GM18873 (cell line): ENCODE results near the gene MIF.
"Not testable (repeated sequence)": the region's sequence is repeated elsewhere in the genome, so short reads cannot be mapped to it uniquely, and the experiment has no call there.

Source experiments
- ATAC-seq: cut with Tn5 transposase; IDR thresholded peaks from one replicate; pipeline ENCODE4 v1.9.1; 2021; ENCODE audit warnings: mild to moderate bottlenecking, moderate library complexity, moderate number of reproducible peaks; ENCODE audit not compliant: unreplicated experiment, low FRiP score

MIF gene

GRCh38 chr22:23899042-23899745 is 5.0 kb downstream of the MIF start:
- ATAC-seq, result no peak

GRCh38 chr22:23900227-23900626 is 6.0 kb downstream of the MIF start:
- ATAC-seq, result not testable (repeated sequence)

GRCh38 chr22:23901600-23901999 is 7.4 kb downstream of the MIF start:
- ATAC-seq, result no peak

- no peak for ATAC-seq
Measured at GRCh38 chr22:23903328-23903971, 9.3 kb downstream of the MIF start.

GRCh38 chr22:23904573-23905254 is 10.5 kb downstream of the MIF start:
- no peak for ATAC-seq

GRCh38 chr22:23906641-23907040 is 12.5 kb downstream of the MIF start:
- ATAC-seq, result no peak

GRCh38 chr22:23907423-23907822 is 13.2 kb downstream of the MIF start:
- ATAC-seq, result not testable (repeated sequence)

DNA sequence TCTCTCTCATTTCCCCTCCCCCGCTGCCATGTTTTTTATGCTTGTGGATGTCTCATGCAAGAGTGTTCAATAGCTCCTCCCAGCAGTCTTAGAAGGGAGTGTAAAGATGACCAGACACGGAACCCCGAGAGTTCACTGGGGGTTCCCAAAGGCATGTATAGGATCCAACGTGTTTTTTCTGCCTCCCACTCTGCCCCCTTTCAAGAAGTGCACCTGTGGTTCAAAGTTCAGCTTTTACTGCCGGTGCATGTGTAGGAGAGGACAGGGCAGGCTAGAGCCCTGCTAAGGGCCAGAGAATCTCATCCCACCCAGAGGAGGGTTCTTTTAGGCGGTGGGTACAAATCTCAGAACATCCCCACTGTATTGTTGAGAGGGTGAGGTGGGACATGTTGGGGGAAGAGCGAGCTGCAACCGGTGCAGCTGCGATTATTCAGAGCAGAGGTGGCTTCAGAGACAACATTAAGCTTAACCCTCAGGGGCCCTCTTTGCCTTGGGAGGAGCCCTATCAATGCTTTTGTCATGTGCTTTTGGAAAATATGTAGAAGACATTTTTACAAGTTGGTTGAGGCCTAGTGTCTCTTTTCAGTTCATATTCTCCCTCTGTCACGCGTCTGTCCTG is 14.5 kb downstream of the MIF start:
- no peak for ATAC-seq

DNA sequence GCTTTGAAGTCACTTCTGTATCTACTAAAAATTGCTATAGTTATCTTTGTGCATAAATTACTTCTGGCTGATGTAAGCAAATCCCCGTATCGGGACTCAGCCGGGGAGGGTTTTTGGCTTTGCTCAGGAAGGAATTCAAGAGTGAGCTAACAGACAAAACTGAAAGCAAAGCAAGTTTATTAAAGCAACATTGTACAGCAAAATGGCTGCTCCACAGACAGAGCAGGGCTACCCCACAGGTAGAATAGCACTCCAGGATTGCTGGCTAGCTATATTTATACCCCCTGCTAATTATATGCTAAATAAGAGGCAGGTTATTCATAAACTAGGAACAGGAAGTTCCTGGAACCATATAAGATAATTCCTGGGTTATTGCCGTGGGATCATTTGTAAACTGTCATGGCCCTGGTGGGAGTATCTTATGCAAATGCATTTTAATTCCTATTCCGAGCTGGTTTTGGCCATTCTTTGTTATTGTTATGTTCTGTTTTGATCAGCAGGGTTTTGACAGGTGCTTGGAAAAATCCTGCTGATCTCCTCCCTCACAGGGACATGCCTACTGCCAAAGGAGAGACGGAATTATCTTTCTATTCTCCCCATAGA is 15.2 kb downstream of the MIF start:
- no peak for ATAC-seq

DNA sequence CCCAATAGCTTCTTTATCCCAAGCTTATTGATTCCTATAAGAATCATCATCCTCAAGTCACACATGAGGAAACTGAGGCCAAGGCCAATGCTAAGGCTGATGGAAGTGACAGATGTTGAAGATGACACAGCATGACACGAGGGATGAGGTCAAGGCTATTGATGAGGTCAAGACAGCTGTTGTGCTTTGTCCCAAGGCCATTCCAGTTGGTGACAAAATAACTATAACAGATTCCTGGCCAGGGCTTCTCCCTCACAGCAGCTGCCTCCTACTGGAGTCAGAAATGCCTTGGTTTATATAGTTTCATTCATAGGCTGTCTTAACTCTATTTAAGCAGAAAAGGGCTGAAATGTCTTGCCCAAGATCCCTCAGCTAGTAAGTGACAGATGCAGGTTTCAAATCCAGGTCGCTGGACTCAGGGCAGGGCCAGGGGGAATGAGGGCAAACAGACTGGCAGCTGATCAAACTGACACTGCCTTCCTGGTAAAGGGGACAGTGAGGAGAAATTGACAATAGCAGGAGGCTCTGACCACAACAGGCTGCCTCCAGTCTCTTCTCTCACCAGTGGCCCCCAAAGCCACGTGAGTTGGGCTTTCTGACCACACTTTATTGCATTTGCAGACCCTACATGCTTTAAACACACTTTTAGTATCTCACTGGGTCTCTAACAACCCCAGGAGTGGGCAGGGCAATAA is 16.5 kb downstream of the MIF start:
- ATAC-seq, result no peak

DNA sequence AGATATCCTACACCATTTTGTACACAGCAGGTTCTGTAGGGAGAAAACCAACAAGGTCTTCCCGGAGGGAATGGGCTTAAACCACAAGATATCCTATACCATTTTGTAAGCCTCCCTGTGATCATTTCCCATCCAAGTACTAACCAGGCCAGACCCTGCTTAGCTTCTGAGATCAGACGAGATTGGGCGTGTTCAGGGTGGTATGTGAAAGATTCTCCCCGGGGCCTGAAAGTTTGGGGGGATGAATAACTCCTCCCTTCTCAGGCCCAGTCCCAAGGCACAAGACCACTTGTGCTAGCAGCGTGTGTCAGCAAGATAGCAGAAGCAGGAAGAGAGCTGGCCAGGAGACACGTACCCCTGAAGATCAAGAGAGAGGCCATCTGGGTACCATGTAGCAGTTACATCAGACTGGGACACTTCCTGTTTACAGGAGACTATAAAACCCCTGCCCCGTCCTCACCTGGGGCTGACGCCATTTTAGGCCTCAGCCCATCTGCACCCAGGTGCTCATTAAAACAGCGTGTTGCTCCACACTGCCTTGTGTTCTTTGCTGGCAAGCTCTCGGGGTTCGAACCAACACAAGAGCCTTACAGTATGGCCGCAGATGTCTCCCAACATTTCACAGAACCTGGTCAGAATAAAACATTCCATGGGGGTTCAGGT is 17.3 kb downstream of the MIF start:
- ATAC-seq, result no peak

DNA sequence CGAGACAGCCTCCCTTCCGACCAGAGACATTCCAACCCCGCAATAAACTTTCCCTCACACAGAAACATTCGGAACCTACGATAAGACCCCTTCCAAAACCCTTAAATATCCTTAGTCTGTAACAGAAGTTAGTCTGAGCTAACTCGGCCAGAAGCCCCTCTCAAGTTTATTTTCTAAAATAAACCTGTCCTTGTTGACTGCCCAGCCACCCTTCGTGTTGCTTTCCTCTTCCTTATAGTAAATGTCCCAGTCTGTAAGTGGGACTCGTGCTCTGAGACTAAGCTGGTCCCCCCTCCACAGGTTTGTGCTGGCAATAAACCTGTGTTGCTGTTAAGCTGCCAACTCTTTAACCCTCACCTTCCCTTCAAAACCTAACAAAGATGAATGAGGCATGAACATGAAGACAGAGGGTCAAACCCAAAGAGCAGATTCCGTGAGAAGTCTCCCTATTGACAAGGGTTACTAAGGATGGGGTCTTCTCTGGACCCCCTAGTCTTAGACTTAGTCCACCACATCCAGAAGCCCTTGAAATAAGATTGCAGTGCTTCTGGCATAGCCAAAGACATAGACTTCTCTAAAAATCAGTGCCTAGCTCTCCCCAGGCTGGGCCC is 18.2 kb downstream of the MIF start:
- ATAC-seq, result no peak

DNA sequence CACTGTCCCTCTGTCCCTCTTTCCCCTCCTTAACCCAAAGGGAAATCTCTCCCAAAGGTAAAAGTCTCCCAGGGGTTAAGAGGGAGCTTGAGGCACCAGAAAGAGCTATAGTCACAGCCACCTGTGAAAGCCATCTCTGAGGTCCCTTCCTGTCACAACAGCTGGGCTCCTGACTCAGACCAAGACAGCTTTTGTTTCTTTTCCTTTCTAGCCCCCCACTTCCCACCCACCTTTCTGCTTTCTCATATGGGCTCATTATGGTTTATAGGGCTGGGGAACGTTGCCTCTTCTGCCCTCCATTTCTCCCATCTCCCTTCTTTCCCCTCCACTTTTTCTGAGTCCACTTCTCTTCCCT is 19.1 kb downstream of the MIF start:
- ATAC-seq, result peak; percentile 10

DNA sequence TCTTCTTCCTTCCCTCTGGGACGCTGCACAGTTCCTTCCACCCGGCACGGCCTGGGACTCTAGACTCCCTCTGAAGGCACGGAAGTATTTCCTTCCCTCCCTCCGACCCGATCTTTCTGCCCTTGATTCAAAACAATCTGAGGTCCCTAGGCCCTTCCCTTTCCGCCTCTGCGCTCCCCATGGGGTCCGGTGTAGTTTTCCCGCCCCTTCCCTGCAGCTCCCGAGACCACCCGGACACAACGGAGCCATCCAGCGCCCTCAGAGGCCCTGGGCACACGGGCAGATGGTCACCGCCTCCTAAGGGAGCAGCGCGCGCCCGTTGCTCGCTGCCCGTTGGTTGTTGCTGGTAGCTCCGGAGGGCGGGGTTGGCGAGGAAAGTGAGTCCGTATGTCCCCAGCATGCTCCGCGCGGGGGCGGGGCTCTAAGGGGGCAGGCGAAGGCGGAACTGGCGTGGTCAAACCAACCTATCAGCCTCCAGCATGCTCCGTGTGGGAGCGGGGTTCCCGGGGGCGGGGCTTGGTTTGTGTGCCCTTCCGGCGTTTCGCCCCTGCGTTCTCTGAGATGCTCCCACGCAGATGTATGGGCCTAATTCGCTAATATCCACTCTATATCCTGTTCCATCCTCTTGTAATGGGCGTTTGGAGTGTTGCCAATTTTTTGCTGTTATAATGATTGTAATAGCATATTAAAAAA is 19.6 kb downstream of the MIF start:
- peak; percentile 92 for ATAC-seq

GRCh38 chr22:23915290-23915689 is 21.1 kb downstream of the MIF start:
- no peak for ATAC-seq

GRCh38 chr22:23920267-23920611 is 26.1 kb downstream of the MIF start:
- not testable (repeated sequence) for ATAC-seq

DNA sequence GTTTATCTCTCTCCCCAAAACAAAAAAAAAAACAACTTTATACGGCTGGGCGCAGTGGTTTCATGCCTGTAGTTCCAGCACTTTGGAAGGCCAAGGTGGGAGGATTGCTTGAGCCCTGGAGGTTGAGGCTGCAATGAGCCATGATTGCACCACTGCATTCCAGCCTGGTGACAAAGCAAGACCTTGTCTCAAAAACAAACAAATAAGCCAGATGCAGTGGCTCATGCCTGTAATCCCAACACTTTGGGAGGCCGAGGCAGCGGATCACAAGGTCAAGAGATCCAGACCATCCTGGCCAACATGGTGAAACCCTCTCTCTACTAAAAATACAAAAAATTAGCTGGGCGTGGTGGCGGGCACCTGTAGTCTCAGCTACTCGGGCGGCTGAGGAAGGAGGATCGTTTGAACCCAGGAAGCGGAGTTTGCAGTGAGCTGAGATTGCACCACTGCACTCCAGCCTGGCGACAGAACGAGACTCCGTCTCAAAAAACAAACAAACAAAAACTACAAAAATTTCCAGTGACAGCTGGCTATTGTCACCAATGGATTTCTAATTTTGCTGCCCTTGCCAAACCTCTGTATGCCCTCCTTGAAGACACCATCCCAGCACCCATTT is 27.5 kb downstream of the MIF start:
- not testable (repeated sequence) for ATAC-seq

DNA sequence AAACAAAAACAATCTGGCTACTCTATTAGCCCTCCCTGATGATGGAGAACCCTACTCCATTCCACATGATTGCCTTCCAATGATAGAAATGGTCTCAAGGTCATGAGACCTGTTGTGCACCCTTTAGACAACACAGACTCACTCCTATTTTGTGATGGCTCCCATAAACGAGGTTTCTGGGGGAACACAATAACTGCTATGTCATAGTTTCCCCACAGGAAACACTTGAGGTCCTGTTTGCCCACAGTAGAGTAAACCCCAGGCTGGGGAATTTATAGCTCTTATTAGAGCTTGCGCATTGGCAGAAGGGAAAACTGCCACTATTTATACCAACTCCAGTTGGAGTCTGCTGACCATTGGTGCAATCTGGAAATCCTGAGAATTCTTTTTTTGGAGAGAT is 28.7 kb downstream of the MIF start:
- no peak for ATAC-seq
